NCI-H2081 (cell line): ENCODE measurements around the gene TMEM252.

Source experiments
- DNase-seq, 2 experiments: peaks; one replicate each; lab custom pipeline; 2025; lab: John Stamatoyannopoulos, UW

The TMEM252 gene

DNA sequence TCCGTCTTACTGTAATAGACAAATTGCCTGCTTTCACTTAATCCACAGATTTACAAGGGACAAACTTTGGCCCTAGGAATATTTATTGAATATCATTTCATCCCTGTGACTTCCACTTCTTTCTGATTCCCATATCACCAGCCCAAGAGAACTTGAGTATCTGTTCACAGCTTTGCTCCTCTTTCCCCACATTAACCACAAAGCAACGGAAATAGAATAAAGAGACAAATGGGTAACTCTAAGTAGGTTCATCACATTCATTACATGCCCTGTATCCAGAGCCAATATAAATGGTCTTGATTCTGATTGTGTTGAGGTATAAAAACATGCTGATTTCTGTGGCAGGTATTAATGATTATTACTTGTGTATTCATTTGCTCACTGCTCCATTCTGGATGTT is 41.9 kb downstream of the TMEM252 start:
- DNase-seq: no peak

DNA sequence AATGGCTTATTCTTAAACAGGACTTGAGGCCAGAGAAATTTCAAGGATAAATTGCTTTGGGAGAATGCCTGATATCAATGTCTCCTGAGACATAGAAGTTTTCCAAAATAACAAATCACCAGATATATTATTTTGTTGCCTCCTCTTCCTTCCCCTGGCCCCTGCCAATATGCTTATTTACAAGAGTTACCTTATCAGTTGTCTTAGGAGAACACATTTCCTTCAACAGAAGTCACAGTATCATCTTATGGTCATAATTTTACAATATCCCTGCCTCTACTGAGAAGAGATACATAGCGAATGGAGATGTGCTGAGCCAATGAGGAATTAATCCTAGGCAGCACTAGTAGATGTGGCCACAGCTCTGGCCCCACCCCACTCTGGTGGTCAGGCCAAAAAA is 43.1 kb downstream of the TMEM252 start:
- no peak for DNase-seq

DNA sequence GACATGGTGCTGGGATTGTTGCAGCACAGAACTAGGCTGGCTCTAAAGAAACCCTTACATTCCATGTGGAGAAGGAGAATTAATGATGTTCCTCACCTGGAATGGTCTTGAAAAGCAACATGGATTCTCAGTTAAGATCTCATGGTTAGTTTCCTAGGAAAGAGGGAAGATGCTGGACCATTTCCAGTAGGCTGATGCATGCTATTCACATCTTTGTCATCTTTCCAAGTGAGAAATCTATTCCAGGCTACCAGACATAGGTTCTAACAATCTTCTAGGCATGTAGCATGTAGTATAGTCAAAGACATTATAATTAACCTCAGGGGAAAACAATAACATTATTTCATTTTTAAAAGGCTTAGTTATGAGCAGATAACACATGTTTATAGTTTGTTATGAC is 44.3 kb downstream of the TMEM252 start:
- no peak for DNase-seq

DNA sequence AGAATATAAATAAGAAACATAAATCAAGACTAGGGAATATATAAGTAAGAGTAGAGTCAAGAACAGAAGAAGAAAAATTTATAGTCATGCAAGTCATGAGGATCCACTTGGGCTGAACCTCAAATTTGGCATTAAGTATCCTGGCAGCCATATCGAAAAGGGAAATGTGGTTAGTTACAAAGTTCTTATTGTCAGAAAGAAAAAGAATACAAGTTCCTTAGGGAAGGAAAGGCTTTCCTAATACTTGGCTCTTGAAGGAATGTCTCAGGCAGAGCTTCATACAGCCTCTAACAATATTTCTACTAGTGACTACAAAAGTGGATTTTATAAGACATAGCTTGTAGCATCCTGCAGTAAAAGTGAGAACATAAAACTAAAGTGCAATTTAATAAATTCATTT is 45.4 kb downstream of the TMEM252 start:
- DNase-seq: no peak

DNA sequence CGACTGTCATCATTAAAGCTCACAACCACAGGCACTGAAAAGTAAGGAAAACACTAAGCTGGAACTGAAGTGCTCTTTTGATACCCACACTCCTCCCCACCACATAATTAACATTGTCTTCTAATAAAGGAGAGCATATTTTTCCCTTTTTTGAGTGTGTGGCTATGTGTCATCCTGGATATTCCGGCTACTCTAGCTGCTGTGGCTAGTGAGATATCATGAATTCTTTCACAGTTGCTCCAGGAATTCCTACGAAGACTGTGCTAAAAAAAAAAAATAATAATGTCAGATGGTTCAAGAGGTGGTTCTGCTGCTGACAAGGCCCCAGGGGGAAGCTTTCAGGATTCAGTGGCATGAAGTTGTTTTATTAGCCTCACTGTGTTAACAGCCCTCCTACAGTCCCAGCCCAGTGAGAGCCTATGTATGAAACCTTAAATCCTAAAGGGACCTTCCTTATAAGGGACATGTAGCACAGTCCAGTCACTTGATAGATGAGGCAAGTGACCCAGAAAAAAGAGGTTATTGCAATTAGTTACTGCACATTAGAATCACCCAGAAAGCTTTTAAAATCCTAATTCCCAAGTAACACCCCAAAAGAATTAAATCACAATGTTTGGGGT is 46.6 kb downstream of the TMEM252 start:
- DNase-seq: no peak

DNA sequence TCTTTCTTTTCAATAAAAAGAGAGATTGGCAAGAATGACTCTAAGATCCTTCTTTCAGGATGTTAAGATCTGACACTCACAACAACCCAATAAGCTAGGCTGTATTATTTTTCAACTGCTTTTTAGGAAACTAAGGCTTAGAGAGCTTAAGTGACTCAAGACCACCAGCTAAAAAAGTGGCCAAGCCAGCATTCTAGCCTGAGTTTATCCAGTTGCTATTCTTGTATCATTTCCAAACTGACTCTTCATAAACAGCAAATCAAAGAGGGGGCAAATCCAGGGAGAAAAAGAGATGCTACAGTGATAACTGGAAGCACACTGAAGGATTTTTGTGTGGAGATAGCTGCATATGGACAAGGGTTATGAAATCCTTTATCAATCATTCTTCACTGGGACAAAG is 47.1 kb downstream of the TMEM252 start:
- DNase-seq: no peak

DNA sequence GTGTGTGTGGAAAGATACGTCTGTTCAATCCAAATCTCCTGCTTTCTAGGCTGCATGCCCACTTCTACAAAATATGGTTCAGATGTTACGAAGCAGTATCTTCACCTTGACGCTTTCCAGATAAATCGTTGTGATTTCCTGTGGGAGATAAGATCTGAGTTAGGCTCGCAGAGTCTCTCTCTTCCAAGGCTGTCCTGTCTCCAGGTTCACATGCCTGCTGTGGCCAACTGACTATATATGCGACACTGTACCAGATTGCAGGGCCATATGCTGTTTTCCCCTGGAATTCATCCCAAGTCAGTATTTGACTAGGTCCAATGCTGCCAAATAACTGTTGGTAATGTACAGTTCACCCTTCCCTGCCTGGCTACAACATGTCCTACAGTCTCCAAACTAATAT is 47.9 kb downstream of the TMEM252 start:
- peak; percentile 4 to 27 for DNase-seq

DNA sequence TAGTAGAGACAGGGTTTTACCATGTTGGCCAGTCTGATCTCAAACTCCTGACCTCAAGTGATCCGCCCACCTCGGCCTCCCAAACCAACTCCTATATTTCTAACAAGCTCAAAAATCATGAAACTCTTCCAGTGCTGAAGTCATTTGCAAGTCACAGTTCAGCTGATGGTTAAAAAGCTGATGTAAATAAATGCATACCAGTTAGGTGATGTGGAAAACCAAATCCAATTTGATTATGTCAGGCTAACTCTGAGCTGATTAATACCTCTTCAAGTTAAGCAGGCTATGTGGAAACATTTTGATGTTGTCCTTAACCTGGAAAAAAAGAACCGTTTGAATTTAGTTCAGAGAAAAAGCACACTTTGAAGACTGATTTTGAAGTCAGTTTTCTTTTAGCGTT is 51.0 kb downstream of the TMEM252 start:
- DNase-seq: no peak

DNA sequence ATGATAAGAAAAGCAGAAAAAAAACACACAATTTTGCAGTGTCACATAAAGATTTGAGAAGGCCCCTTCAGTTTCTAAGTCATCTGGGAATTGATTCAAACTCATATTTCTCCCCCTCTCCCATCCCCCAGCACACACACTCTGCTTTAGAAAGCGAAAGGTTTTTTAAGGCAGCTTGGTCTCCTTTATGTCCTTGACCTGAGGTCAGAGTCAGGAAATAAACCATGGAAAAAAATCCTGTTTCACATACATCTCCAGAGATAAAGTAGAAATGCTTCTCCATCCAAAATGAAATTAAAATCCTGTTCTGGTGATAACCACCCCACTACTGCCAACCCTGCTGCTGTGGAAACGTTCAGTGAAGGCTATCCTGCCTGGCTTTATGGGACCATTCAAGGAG is 52.6 kb downstream of the TMEM252 start:
- no peak for DNase-seq
